ENCODE data around the gene MPZ.

DNA sequence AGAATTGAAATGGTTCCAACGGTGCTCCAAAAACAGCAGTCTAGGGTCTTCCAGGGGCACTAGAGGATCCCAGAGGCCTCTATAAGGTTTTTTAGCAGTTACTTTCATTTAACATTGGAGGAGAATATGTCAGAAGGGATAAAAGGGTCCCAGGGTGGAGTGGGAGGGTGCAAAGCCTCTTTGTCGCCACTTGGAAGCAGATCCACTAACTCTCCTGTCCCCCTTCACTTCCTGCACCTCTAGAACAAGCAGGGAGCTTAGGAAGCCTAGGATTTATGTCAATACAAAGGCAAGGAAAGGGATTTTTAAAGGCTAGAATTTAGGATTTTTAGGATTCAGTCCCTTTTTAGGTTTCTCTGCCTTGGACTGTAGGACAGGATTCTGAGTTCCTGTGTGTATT is 42.9 kb downstream of the MPZ start:
- TF ChIP-seq POLR2A (IDR thresholded peaks at IDR 0.05) (no peak), POLR2AphosphoS5 (IDR thresholded peaks at IDR 0.05; ENCODE audit: insufficient read depth in 1 of 2, low read depth in 1 of 2) (no peak)
- TF ChIP-seq, protein P1, sequence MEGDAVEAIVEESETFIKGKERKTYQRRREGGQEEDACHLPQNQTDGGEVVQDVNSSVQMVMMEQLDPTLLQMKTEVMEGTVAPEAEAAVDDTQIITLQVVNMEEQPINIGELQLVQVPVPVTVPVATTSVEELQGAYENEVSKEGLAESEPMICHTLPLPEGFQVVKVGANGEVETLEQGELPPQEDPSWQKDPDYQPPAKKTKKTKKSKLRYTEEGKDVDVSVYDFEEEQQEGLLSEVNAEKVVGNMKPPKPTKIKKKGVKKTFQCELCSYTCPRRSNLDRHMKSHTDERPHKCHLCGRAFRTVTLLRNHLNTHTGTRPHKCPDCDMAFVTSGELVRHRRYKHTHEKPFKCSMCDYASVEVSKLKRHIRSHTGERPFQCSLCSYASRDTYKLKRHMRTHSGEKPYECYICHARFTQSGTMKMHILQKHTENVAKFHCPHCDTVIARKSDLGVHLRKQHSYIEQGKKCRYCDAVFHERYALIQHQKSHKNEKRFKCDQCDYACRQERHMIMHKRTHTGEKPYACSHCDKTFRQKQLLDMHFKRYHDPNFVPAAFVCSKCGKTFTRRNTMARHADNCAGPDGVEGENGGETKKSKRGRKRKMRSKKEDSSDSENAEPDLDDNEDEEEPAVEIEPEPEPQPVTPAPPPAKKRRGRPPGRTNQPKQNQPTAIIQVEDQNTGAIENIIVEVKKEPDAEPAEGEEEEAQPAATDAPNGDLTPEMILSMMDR (IDR thresholded peaks at IDR 0.05): no peak

Measured in vagina (tissue), 2 donors.